ENCODE results near the gene ATXN10.

ATXN10 gene

DNA sequence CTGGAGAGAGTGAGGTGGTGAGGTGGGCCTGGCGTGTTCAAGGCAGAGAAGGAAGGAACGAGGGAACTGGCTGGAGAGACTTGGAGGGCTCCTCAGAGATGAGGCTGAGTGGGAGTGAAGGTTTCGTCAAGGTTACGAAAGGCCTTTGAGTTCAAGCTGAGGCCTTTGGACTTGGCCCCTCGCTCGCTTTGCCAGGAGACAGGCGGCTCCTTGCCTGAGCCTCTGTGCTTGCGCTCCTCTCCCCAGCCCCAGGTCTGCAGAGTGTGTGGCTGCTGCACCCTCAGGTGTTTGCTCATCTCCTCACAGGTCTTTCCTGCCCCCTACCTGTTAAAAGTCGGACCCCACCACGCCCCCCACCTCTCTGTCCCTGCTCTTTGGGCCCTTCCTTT is 91.6 kb downstream of the ATXN10 start:
- no peak for DNase-seq

DNA sequence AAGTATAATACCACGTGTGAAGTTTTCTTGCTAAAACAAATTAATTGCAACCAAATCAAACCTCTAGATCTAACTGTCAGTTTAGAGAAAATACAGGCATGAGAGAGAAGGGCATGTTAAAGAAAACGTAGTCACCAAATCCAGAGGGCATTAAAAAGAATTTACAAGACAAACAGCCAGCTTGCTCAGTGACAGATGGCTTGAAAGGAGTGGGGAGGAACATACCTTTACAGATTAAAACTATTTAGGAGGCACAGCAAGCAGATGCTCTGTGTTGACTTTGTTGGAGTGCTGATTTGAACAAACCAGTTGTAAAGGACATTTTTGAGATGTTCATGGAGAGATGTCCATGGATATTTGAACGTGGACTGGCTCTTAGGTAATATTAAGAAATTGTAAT is 96.9 kb downstream of the ATXN10 start:
- no peak for DNase-seq

DNA sequence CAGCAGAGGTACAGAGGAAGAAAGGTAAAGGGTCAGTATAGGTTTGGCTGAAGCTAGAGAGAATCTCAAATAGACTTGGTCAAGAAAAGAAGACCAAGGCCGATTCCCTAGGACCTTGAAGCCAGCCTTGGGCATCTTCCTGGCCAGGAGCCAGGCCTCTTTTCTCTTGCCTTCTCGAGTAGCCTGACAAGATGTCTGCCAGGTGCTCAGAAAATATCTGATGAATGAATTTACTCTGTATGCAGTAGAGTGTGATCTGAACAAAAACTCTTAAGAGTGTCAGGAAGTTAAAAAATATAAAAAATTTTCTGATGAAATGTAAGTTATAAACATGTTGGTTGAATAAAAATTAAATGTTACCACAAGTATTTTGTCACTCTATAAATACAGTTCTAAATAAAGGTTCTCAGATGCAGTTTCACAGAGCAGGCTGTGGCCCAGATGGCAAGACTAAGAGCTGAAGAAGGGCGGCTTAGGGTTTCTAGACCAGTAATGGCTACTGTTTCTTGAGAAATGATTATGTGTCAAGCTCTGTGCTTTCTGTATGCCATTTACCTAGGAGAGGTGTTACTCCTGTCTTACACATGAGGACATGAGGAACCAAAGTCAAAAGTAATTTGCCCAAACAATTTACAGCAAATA is 98.1 kb downstream of the ATXN10 start:
- DNase-seq, result no peak

- no peak for DNase-seq
Measured at GRCh38 chr22:45770506-45770905, 98.9 kb downstream of the ATXN10 start.

DNA sequence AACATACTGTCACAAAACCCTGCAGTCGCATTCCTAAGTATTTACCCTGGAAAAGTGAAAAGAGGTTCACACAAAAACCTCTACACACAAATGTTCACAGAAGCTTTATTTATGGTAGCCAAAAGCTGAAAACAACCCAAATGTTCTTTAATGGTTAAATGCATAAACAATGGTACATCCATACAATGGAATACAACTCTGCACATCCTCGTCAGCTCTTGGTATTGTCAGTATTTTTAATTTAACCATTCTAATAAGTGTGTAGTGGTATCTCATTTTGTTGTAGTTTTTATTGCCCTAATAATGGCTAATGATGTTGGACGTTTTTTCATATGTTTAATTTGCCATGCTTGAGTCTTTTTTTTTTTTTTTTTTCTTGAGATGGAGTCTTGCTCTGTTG is 99.4 kb downstream of the ATXN10 start:
- no peak for DNase-seq

- no peak for DNase-seq
Measured at GRCh38 chr22:45771711-45772110, 100.1 kb downstream of the ATXN10 start.

DNA sequence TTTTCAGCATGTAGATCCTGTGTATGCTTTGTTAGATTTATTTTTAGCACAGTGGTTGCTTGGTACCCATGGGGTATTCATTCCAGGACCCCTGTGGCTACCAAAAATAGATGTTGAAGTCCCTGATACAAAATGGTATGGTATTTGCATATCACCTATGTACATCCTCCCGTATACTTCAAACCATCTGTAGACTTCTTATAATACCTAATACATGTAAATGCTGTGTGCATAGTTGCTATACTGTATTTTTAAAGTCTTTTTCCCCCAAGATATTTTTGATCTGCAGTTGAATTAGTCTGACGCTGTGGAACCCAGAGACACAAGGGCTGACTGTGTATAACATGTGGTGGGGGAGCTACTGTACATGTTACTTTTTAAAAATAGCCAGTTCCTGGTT is 101.1 kb downstream of the ATXN10 start:
- no peak for DNase-seq

GRCh38 chr22:45774001-45774670 is 102.5 kb downstream of the ATXN10 start:
- DNase-seq, result no peak

GRCh38 chr22:45775062-45775461 is 103.4 kb downstream of the ATXN10 start:
- DNase-seq, result no peak

- DNase-seq, result no peak
Measured at GRCh38 chr22:45775569-45776312, 104.1 kb downstream of the ATXN10 start.

DNA sequence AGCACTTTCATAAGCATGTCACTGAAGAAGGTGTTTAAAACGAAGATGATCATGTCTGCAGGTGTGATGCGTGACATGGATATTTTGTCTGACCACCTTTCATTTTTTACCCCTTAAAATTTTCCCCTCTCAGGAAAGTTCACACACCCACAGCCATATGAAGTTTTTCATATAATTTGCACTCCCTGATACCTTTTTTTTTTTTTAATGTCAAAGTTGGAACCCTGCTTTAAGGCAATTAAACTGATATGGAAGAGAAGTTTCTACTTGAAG is 104.6 kb downstream of the ATXN10 start:
- DNase-seq, result no peak

DNA sequence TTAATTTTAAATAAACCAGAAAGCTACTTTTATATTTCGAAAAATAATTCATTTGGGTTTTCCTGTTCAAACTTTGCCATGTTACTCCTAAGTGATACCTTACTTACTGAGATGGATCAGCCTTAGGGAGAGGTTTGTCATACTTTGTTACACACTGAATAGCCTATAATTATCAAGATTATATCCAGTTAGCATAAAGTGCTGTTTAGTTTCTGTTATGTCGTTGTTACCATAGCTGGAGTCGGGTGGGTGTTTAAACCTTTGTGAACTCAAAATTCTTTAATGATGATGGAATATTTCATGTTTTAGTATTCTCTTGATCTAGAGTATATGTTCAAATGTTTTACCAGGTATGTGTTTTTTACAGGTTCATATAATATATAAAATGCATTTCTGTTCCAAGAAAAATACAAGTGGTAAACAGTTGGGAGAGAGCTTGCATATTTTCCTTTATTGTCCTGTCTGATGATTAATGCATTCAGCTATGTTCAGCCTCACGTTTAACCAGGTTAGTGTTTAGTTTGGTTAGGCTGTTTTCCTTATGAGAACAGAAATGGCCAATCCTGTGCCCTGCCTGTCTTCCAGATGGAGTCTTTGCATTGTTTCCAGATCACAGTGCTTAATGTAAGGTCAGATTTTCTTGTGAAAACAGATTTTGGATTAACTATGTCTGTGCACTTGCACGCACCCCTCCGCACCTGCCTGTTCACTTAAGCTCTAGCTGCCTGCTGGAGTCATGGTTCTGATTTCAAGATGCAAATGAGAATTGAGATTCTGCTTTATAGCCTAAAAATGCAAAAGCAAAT is 105.6 kb downstream of the ATXN10 start:
- no peak for DNase-seq

DNA sequence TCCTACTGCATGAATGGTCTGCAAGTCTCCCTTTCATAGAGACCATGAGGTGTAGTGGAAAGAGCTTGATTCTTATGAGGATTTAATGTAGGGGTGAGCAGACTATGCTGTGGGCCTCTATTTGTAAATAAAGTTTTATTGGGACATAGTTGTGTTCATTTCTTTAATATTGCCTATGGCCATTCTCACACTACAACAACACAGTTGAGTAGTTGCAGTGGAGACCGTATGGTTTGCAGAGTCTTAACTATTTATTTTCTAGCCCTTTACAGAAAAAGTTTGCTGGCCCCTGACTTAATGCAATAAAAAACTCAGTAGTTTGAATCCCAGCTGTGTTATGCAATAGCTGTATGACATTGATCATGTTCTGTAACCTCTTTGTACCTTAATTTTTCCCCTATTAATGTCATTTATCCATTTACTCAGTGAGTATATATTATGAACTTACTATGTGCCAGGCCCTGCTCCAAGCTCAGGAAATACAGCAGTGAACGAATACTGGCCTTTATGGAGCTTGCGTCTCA is 106.3 kb downstream of the ATXN10 start:
- no peak for DNase-seq

GRCh38 chr22:45781459-45781858 is 109.8 kb downstream of the ATXN10 start:
- no peak for DNase-seq

DNA sequence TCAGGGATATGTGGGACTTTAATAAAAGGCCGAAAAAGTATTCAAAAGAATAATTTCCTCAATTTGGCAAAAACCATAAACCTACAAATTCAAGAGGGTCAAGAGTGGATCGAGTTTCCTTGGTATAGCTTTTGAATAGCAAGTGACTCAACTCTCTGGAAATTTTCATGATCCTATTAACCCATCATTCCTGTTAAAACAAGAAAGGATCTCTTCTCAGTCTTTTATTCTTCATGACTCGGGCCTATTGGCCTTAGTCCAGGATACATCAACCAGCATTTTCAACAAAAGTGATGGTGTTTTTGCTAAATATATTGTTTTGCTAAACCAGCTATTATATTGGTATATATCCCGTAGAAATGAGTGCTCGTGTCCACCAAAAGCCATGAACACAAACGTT is 110.3 kb downstream of the ATXN10 start:
- DNase-seq, result no peak

GRCh38 chr22:45783021-45783420 is 111.4 kb downstream of the ATXN10 start:
- DNase-seq, result no peak

DNA sequence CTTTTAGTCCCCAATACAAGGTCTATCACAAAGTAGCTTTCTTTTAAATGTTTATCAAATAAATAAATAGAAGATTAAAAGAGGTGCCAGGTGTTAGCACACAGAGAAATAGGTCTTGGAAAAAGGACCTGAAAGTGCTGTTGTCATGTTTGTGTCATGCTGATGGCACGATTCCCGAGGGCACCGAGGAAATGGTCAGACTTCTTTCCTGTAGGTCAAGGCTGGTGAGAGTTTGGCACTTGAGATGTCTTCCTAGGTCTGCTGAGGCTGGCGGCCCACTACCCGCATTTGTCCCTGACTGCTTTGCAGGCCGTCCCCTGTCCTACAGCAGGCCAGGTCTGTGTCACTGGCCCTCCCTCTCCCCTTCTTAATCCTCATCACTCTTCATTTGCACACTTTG is 112.1 kb downstream of the ATXN10 start:
- no peak for DNase-seq

DNA sequence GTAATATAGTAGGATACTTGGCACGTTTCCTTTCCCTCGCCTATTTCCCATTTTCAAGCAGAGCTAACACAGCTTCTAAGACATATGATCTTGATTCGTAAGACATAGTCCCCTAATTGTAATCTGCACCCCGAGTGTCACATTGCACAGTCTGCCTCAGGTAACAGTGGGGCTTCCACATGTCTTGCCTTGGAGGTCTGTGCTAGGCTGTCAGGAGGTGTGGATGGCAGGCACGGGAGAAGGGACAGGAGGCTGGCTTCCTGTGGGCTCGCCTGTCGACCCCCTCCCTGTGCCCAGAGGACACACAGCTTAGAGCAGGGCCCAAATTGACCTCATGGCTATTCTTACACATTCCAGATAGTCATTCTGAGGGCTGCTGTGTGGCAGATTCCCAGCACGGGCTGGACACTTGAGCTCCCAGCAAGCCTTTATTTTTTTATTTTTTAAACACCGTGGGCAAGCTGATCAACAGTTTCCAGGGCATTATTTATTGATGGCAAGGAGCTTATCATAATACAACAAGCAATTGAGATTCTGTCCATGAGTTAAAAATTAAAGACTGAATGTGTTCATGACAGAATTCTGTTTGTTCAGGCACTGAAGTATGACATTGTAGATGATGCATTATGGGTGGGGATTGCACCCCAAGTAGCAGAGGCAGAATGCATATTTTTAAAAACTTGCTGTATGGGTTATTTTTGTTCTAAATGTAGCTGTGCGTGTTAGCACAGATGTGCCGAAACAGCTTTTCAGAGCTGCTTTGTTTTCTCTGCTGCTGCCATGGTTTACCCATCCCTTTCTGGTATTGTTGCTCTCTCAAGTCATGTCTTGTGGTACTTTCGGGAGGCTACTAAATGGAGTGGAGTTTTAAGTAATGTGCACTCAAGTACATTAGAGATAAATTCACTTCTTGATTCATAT is 113.0 kb downstream of the ATXN10 start:
- no peak for DNase-seq

- no peak for DNase-seq
Measured at GRCh38 chr22:45785458-45785857, 113.8 kb downstream of the ATXN10 start.

- no peak for DNase-seq
Measured at GRCh38 chr22:45786726-45787125, 115.1 kb downstream of the ATXN10 start.

GRCh38 chr22:45787759-45788158 is 116.1 kb downstream of the ATXN10 start:
- DNase-seq, result no peak

GRCh38 chr22:45788522-45788921 is 116.9 kb downstream of the ATXN10 start:
- DNase-seq, result no peak
